ENCODE results near the gene PDE4D.
"Not testable (repeated sequence)": the region's sequence is repeated elsewhere in the genome, so short reads cannot be mapped to it uniquely, and the experiment has no call there.

PDE4D gene

DNA sequence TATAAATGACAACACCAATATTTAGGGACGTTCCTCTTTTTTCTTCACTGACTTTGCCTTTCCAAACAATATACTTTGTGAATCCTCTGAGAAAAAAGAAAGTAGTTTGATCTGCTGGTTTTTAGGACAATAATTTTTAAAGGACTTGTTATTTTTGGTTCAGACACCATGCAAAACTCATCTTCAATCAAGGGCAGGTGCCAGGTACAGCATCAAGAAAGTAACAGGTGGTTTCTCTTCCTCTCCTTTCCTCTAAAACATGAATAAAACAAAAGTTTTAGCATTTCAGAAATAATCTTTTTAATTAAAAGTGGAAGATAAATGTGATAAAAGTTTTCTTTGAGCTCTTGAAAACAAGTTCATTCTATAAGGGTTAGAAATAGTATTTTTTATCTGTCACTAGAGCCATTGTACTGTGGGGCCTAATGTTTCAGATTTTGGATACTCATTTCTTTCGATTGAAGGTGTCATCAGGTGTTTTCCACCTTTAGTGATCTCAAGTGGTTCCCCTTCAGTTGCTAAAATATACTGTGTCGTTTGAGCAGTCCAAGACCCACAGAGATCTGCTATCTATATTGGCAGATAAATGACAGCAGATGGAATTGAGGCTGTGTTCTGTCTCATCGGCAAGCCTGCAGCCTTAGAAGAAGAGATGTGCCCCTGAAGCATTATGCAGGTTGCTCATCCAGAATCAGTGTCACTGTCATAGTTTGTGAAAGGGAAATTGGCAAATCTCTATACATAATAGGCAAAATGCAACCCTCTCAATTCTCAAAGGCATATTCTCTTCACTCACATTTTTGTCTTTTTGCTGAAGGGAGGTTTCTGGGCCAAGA is 499.7 kb downstream of the PDE4D start:
- DNase-seq = no peak

DNA sequence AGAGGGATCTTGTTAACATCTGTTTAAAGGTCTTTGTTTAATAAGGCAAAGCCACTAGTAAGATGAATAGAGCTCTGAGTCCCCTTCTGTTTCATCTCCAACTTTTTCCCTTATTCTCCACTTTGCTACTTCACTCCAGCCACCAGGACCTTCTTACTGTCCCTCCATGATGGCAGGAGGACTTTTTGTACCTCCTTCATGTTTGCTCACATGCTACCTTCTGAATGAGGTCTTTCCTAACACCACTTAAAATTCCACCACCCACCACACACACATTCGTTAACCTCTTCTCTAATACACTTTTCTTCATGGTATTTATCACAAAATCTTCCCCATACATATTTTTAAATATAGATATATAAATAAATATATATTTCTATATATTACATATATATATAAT is 501.9 kb downstream of the PDE4D start:
- no peak for DNase-seq

DNA sequence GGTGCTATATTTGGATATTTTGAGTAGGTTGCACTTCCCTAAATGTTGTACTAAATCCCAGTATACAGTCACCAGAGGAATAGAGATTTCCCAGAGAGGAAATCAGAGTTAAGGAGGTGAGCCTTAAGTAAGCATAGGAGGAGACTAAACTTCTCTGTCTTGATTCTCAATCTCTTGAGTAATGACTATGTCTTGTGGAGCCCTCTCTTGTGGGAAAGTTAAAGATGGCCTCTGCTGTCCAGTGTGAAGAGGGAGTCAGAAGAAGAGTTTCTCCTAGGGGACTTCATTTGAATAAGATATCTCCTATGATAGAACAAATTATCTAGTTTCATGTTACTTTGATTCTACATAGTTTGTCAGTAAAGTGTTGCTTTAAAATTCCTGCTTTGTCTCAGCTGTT is 502.5 kb downstream of the PDE4D start:
- DNase-seq = no peak

DNA sequence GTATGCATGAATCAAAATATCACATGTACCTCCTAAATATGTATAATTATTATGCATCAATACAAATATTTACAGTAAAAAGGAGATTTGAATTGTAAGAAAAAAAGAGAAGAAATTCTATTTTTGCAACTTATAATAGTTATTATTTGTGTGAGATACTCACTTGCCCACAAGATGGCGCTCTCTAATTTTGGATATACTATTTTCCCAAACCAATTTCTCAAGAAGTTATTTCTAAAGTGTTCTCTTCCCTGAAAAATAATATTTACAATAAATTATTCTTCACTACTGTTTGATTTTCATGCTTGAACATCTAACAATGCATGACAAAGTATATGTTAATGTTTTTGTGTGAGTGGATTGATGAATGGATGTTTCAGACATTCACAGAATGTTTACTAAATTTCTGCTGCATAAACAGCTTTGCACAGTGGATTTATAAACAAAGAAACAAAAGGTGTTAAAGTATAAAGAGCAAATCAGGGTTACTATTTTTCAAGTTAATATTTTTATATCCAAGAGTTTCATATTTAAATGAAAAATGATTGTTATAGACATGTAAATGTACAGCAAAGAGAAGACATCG is 503.4 kb downstream of the PDE4D start:
- DNase-seq = peak; percentile 29

DNA sequence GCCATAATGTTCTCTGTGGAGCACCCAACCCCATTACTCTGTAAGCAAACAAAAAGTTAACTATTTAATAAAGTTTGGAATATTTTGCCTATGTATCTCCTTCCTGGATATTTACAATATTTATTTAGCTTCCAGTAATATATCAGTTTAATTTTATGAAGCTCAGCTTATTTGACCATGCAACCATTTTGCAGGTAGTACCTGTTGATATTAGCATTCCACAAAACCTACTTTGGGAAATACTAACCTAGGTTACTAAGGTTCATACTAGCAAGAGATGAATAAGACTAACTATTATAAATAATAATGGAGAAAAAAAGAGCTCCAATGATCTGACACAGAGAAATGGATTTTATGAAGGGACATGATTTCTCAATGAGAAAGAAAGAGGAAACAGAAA is 506.4 kb downstream of the PDE4D start:
- no peak for DNase-seq

DNA sequence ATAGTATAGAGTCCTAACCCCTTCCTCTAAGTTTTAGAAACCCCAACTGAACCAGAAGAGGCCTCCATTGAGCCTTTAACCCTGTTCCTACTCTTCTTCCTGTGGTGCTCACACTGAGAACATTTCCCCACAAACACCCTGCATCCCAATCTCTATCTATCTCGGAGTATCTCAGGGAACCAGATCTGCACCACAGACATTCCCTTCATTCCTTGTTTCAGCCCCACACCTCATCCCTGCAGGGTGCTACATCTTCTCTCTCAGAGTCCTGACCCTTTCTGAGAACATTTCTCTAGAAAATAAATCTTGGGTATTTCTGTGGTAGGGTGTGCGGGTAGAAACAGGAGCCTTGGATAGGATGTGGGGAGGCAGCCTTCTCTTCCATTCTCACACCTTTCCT is 507.8 kb downstream of the PDE4D start:
- no peak for DNase-seq

DNA sequence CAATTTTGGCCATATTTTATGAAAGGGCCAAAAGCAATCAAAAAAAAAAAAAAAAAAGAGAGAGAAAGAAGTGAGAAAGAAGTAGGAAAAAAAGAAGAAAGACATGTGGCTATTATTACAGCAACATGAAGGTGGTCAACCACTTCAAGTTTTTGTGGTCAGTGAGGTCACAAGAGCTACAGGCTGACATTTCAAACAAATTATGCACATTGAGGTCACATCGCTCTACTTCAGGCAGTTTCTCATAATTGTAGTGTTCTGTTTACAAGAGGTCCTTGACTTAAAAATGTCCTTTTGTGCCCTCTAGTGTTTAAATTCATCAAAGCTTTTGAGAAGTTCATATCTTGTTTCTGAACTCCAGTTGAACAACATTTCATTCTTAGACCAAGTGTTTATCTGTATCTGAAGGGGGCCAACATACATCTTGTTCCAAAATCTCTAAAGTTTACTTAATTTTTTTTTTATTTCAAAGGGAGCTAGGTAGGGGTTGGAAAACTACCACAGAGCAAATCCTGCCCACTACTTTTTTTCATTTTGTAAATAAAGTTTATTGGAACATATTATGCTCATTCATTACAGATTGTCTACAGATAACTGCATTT is 513.1 kb downstream of the PDE4D start:
- peak; percentile 88 for DNase-seq

DNA sequence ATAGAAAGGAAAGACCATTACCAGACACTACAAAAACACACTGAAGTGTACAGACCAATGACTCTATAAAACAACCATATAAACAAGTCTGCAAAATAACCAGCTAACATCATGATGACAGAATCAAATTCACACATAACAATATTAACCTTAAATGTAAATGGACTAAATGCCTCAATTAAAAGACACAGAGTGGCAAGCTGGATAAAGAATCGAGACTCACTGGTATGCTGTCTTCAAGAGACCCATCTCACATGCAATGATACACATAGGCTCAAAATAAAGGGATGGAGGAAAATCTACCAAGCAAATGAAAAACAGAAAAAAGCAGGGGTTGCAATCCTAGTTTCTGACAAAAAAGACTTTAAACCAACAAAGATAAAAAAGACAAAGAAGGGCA is 519.5 kb downstream of the PDE4D start:
- DNase-seq = not testable (repeated sequence)

DNA sequence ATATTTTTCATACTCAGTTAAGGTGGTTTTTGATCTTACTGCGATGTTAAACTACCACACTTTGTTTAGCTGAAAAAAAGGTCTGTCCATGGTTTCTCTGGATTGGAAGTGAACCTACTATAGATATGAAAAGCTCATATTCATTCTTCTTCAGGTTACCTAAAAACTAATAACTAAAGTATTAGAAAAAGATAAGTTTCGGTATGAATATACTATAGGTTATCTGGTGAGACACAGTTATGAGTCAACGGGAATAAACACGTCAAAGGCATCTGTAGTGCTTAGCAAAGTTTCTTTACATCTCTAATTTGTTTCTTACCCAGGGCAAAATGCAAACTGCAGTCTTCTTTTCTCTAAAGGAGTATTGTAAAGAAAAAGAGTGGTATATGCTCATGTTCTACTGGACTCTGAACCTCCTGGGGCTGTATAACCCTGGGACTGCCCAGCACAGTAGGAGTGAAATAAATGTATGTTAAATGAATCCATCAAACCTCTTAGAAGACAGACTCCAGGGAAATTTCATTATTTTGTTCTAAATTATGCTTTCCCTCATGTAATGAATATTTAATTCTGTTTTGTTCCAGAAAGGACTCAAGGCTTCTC is 521.9 kb downstream of the PDE4D start:
- DNase-seq = no peak

DNA sequence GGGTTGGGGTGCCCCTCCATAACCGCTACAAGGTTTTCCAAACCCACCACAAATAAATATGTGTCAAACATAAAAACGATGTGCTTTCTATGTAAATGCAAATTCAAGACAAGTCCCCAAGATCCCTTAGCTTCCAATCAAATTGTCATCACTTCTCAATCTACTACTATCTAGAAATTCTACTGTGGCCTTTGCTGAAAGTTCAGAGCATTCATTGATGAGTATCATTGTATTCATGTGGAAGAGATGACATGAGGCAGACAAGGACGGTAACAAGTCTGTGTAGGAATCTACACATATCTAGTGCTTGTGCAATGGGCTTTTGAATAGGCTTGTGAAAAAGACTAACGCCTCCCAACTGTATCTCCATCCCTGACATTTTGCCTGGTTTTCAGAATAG is 524.6 kb downstream of the PDE4D start:
- DNase-seq = no peak

DNA sequence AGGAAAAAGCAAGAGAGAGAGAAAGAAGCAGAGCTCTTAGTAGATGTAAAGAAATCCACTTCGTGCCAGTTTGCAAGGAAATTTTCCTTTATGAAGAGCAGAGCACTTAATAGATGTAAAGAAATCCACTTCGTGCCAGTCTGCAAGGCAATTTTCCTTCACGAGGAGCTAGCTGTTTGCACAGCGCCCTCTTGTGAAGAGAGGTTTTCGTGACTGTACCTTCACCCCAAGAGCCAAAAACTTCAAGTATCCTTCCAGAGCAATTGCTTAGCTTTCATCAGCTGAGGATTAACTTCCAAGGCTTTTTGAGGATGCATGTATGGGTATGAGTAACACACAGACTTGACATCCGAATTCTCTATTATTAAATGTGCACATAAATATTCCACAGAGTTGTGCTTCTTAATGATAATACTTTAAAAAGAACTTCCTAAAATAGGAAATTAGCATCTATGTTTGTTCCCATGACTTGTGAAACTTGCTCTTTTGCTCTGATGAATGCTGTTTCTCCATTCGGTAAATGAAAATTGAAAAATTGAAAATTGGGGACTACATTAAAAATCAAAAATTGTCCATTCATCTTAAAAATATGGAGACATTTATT is 525.6 kb downstream of the PDE4D start:
- DNase-seq = peak; percentile 19

DNA sequence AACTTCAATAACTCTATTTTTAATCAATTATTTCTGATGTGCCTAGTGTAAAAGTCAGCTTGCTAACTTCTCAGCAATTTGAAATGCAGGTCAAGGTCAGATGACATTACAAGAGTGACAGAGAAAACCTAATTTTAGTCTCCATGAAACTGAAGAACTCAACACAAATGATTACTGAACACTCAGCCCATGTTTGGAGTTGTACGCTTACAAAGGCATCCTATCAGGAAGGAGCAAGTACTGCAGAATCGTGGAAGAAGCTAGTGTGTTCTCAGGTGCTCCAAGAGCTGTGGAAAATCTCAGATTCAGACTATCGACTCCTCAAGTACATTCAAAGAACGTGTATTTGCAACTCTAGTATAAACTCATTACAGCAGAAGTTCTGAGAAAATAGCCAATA is 526.7 kb downstream of the PDE4D start:
- DNase-seq = no peak

DNA sequence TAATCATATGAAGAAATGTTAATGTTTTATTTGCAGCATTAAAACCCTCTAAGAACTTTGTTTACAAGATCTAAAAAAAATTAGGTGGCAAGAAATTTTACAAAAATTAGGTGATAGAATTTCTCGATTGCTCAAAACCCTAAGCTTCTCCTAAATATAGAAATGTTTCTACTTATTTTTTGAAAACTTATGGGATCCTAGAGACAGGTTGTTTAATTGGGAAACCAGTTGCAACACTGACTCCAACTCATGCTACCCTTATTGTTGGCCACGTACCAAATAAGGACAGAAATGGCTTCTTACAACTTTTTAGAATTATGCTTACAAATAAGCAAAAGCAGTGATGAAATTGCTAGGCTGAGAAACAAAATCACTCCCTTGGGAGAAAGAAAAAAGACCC is 531.1 kb downstream of the PDE4D start:
- no peak for DNase-seq

DNA sequence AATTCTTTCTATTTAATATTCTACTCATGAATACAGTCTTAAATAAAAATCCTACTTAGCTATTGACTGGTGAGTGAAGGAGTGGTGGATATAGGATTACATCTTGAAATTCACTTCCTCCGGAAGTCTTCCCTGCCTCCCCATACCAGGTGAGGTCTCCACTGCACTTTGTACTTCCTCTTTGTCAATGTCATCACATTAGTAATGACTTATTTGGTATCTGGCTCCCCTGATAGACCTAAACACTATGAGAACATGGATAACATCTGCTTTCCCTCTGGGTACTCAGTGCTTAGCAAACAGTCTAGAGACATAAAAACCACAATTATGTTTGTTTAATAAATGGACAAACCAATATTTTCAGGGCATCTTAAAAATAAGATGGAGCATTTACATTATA is 532.1 kb downstream of the PDE4D start:
- peak; percentile 43 for DNase-seq

DNA sequence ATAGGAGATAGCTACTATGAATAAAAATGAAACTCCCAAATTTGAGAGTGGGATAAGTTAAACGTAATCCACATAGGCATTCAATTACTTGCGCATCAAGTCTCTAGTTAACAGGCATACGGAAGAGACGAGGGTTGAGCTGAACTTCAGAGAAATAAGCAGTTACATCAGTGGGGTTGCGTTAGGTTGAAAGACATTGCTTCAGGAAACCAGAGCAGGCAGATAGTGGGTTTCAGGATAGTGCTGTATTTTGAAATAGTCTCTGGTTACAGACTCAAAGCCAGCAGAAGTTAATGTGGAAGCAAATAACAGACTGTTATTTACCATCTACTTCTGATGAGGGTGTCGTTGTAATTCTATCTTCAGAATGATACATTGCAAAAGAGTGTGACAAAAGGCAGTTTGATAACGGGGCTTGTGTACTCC is 533.4 kb downstream of the PDE4D start:
- DNase-seq = no peak

DNA sequence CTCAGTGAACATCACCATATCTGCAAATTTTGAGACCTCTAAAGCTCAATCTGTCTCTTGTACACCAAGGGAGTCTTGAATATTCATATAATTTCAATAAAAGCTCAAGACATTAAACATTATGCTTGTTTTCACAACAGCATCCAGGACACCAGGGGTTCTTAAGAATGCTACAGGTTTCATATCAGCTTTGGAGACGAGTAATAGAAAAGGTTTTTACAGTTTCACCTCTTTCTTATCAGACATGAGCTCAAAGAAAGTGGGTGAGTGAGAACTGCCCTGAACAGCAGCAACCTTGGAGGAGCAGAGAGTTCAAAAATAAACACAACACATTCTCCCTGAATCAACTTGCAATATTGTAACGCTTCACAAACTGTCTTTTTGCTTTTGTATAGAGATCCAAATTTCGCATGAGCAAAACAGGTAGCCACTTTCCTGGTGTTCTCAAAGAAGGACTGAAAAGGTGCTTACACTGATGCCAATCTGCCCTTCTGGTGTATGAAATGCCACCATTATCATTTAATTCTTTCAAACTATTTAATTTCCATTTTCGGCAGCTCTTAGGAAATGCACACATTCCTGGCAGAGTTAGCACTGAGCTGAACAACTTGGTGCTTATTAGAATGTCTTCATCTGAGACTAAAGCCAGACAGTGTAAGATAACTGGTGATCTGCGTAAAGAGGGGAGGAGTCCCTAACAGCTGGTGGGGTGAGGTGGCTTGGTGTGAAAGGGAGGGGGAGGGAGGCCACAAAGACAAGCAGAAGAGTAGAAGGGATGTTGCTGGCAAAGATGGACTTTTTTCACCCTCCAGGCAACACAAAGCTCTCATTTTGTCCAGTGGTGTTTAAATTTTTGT is 535.3 kb downstream of the PDE4D start:
- DNase-seq = no peak

DNA sequence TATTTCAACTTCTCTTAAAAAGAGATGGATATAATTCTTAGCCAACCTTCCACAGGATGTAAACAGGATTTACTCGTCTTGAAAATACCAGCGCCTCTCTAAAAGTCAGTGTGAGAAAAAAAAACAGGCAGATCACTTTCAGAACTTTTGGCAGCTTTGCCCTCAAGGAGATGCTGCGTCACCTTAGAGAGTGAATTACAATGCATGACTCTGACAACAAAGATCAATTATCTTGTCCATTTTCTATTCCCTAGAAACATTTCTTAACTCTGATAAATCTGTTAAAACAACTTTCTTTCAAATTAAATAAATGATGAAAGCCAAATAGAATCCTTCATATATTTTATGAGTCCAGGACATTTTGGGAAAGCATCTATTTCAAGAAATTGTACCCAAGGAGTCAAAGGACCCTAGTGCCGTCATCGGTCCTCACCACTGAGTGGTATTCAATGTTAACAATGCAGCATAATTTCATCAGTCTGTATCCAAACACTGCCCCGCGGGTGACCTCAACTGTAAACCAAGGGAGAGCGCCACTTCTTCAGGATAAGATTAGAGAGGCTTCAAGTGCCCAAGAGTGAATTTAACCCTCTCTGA is 536.0 kb downstream of the PDE4D start:
- peak; percentile 16 for DNase-seq

DNA sequence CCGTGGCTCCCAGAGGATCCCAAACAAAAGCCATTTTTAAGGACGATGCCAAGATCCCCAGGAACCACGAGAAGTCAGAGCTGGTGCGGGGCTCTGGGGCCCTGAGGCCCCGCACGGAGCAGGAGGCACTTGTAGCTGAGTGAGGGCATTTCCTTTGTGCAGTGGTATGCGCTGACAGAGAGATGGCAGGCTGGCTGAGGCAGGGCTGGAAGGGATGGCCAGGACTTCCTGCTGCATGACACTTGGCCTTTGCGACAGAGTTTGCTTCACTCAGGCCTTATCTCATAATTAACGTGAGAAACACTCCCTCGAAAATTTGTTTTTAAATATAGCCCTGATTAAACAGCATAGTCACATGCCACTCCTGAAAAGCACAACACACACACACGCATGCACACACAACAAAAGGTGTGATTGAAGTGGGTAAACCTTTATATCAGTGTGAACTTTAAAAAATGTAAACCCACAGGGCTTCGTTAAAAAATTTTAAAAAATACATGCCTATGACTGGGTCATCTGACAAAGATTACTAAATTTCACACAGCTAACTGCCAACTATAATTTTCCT is 536.6 kb downstream of the PDE4D start:
- no peak for DNase-seq

DNA sequence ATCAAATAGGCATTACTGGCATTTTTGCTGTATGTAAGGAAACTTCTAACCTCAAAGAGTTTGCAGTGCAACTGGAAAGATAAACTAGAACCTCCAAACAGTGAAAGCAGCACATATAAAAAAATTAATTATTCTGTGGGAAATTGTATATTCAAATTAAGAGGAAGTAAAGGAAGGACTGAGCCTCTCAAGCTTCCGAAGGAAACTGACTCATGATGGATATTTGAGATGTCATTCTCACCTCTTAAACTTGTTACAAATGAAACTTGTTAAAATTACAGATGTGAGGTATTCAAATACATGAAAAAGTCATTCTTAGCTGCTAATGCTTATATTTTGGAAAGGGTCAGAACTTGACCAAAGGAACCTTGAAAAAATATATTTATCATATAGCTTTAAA is 538.7 kb downstream of the PDE4D start:
- DNase-seq = no peak

DNA sequence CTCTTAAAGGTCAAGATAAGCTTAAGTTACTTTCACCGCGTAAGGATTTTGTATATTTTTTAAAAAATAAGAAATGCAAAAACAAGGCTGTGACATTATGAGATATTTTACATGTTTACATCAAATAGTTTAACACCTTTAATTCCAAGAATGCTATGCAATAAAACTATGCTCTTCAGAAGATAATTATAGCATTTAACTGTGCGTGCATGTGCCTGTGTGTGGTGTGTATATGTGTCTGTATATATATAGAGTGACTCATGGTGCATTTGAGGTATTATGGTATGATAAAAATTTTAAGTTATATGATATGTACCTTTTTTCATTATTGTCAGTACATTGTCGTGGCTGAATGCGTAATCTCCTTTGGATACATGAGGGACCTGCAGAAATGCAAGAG is 539.3 kb downstream of the PDE4D start:
- DNase-seq = no peak

DNA sequence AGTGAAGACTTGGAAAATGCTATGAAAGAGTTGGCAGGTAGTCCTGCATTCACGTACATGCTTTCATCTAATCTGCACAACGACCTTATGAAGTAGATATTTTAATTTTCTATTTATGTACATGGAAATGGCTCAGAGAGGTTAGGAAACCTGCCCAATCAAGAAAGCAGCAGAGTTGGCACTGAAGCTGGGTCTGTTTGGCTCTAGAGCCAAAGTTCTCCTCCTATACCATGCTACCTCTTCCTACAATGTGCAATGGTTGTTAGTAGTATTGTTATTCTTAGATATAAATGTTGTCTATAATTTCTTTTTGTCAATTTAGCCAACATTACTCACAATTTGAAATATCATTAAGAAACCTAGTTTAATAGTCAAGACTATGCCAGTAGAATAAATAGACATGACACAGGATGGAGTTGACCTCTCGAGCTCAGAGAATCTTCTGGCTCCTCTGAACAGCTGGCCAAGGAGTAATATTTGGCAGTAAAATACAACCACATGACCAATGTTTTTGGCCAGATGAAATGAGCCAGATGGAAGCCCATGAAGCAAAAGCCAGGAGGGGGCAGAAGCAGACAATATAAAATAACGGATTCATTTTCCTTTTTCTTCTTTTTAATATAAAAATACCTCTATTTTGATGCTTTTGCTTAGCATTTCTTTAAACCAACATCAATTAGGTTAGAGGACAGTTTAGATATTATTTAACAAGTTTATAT is 542.3 kb downstream of the PDE4D start:
- no peak for DNase-seq

Data from NCI-H2029 treated with DMSO at 0.1 percent for 48 hours (cell line).